WTC11 (cell line): ENCODE results near the gene C1QL1. TPM values are rescaled to one million over a fixed set of nuclear protein-coding genes. Genes with fewer than 3 reads are reported as not detected.

Experiments
- ATAC-seq: fragments of 200-7000 bp; cut with Tn5 transposase; 2 replicates; pipeline ENCODE4 v1.10.0; 2021; ENCODE audit warnings: mild to moderate bottlenecking, moderate library complexity
- CTCF ChIA-PET: fragments of 300-600 bp; sonication (Branson Sonifier 250); formaldehyde crosslinking; loops from one replicate; lab custom pipeline; 2021; ENCODE audit warnings: antibody characterized with exemption; lab: Charles Lee
- POLR2A ChIA-PET: fragments of 350-600 bp; sonication (Branson Sonifier 250); formaldehyde crosslinking; loops from one replicate; lab custom pipeline; 2021; ENCODE audit warnings: antibody characterized with exemption; lab: Charles Lee
- DNase-seq: peaks from one replicate; pipeline ENCODE4 v3.0.0; 2021; ENCODE audit warnings: low spot score
- H3K27ac Mint-ChIP-seq: 2 replicates; pipeline ENCODE4 v1.8.0; 2021; ENCODE audit warnings: mixed read lengths
- H3K27me3 Mint-ChIP-seq: 2 replicates; pipeline ENCODE4 v1.8.0; 2021; ENCODE audit warnings: low read depth, mild to moderate bottlenecking, moderate library complexity, mixed read lengths
- H3K36me3 Mint-ChIP-seq: 2 replicates; pipeline ENCODE4 v1.8.0; 2021; ENCODE audit warnings: mixed read lengths
- H3K4me1 Mint-ChIP-seq: 2 replicates; pipeline ENCODE4 v1.8.0; 2022; ENCODE audit warnings: mixed read lengths
- H3K4me3 Mint-ChIP-seq: 2 replicates; pipeline ENCODE4 v1.8.0; 2021; ENCODE audit warnings: mild to moderate bottlenecking, moderate library complexity, mixed read lengths
- H3K9me3 Mint-ChIP-seq: 2 replicates; pipeline ENCODE4 v1.8.0; 2021; ENCODE audit warnings: mixed read lengths
- CBFB ChIP-seq: sonication (generic); formaldehyde crosslinking; IDR thresholded peaks from 2 replicates; pipeline ENCODE4 v1.8.1; 2022; ENCODE audit warnings: mild to moderate bottlenecking, low read depth, missing genetic modification reagents
- CREB1 ChIP-seq: sonication (generic); formaldehyde crosslinking; IDR thresholded peaks from 2 replicates; pipeline ENCODE4 v1.8.0; 2023; ENCODE audit warnings: mild to moderate bottlenecking, missing genetic modification reagents
- ELF4 ChIP-seq: sonication (generic); formaldehyde crosslinking; IDR thresholded peaks from 2 replicates; pipeline ENCODE4 v1.8.1; 2022; ENCODE audit warnings: low read depth, mild to moderate bottlenecking, moderate library complexity, missing genetic modification reagents
- ESRRA ChIP-seq: sonication (generic); formaldehyde crosslinking; IDR thresholded peaks from 2 replicates; pipeline ENCODE4 v1.8.1; 2022; ENCODE audit warnings: mild to moderate bottlenecking, missing genetic modification reagents, borderline replicate concordance
- ETV6 ChIP-seq: sonication (generic); formaldehyde crosslinking; IDR thresholded peaks from 2 replicates; pipeline ENCODE4 v1.8.1; 2022; ENCODE audit warnings: mild to moderate bottlenecking, missing genetic modification reagents
- GRHL2 ChIP-seq: fragments of 250-450 bp; sonication (Bioruptor Pico); IDR thresholded peaks from 2 replicates; pipeline ENCODE4 v1.8.0; 2022; ENCODE audit warnings: mild to moderate bottlenecking, moderate library complexity; ENCODE audit not compliant: insufficient replicate concordance, severe bottlenecking
- GTF2I ChIP-seq: fragments of 250-450 bp; sonication (Bioruptor Pico); conservative IDR thresholded peaks from 2 replicates; pipeline ENCODE4 v1.4.0; 2021; ENCODE audit warnings: mild to moderate bottlenecking
- HMGXB4 ChIP-seq: sonication (generic); formaldehyde crosslinking; IDR thresholded peaks from 2 replicates; pipeline ENCODE4 v1.8.1; 2023; ENCODE audit warnings: mild to moderate bottlenecking, moderate library complexity, missing genetic modification reagents
- JUN ChIP-seq: sonication (generic); formaldehyde crosslinking; IDR thresholded peaks from 2 replicates; pipeline ENCODE4 v1.8.0; 2023; ENCODE audit warnings: mild to moderate bottlenecking, missing genetic modification reagents
- KAT7 ChIP-seq: sonication (generic); formaldehyde crosslinking; IDR thresholded peaks from 2 replicates; pipeline ENCODE4 v1.8.1; 2023; ENCODE audit warnings: missing genetic modification reagents, mild to moderate bottlenecking, borderline replicate concordance
- NFE2L1 ChIP-seq: sonication (generic); formaldehyde crosslinking; IDR thresholded peaks from 2 replicates; pipeline ENCODE4 v1.8.1; 2023; ENCODE audit warnings: missing genetic modification reagents
- NR2C2 ChIP-seq: sonication (generic); formaldehyde crosslinking; IDR thresholded peaks from 2 replicates; pipeline ENCODE4 v1.8.0; 2022; ENCODE audit warnings: mild to moderate bottlenecking, missing genetic modification reagents
- NR3C1 ChIP-seq: sonication (generic); formaldehyde crosslinking; conservative IDR thresholded peaks from 2 replicates; pipeline ENCODE4 v1.8.1; 2023; ENCODE audit warnings: low read depth, mild to moderate bottlenecking, missing genetic modification reagents
- PRDM15 ChIP-seq: sonication (generic); formaldehyde crosslinking; IDR thresholded peaks from 2 replicates; pipeline ENCODE4 v1.8.0; 2022; ENCODE audit warnings: missing genetic modification reagents
- ZNF138 ChIP-seq: sonication (generic); formaldehyde crosslinking; conservative IDR thresholded peaks from 2 replicates; pipeline ENCODE4 v1.8.1; 2022; ENCODE audit warnings: mild to moderate bottlenecking, moderate library complexity, missing genetic modification reagents
- ZNF263 ChIP-seq: sonication (generic); formaldehyde crosslinking; IDR thresholded peaks from 2 replicates; pipeline ENCODE4 v1.8.1; 2022; ENCODE audit warnings: low read depth, mild to moderate bottlenecking, moderate library complexity, missing genetic modification reagents
- ZNF281 ChIP-seq: sonication (generic); formaldehyde crosslinking; IDR thresholded peaks from 2 replicates; pipeline ENCODE4 v1.8.0; 2023; ENCODE audit warnings: mild to moderate bottlenecking, missing genetic modification reagents
- ZNF416 ChIP-seq: fragments of 250-450 bp; sonication (Bioruptor Pico); IDR thresholded peaks from 2 replicates; pipeline ENCODE4 v1.9.0; 2021; ENCODE audit warnings: mild to moderate bottlenecking, inconsistent platforms
- total RNA-seq: library from RNA; stranded (reverse); gene quantifications from 3 replicates; pipeline ENCODE4 v1.2.3, GENCODE V29; 2021
- TF ChIP-seq, protein P1 (sequence below): fragments of 250-450 bp; sonication (Bioruptor Pico); IDR thresholded peaks from 2 replicates; pipeline ENCODE4 v1.9.0; 2021; ENCODE audit warnings: mild to moderate bottlenecking
- TF ChIP-seq, protein P2 (sequence below): fragments of 200-600 bp; IDR thresholded peaks from 2 replicates; pipeline ENCODE4 v1.8.0; 2022; ENCODE audit warnings: antibody characterized with exemption
- TF ChIP-seq, protein P3 (sequence below): sonication (generic); formaldehyde crosslinking; IDR thresholded peaks from 2 replicates; pipeline ENCODE4 v1.8.0; 2022; ENCODE audit warnings: mild to moderate bottlenecking, missing genetic modification reagents

The C1QL1 gene
- total RNA-seq, 1 experiment from 2014 or later = 13.4 TPM

- Mint-ChIP-seq H3K4me1 (peaks cover 20% of the 10 kb centered on the region), H3K27me3 (peaks cover 9% of the 10 kb centered on the region), H3K36me3 (no peaks in the 10 kb centered on the region)
- ATAC-seq = no peak
- POLR2A ChIA-PET = no interaction called here
- DNase-seq = no peak
- TF ChIP-seq ZNF281 (no peak), ZNF263 (CRISPR knock-in tag) (no peak), ELF4 (CRISPR knock-in tag) (no peak), GRHL2 (CRISPR knock-in tag) (no peak), NR3C1 (CRISPR knock-in tag) (no peak), ESRRA (CRISPR knock-in tag) (no peak), HMGXB4 (no peak), ZNF138 (CRISPR knock-in tag) (no peak), CREB1 (no peak), NR2C2 (CRISPR knock-in tag) (no peak), CBFB (CRISPR knock-in tag) (no peak), KAT7 (no peak), NFE2L1 (no peak), ZNF416 (CRISPR knock-in tag) (no peak), ETV6 (CRISPR knock-in tag) (no peak)
- TF ChIP-seq, protein P1, sequence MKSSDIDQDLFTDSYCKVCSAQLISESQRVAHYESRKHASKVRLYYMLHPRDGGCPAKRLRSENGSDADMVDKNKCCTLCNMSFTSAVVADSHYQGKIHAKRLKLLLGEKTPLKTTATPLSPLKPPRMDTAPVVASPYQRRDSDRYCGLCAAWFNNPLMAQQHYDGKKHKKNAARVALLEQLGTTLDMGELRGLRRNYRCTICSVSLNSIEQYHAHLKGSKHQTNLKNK (CRISPR knock-in tag) = no peak
- TF ChIP-seq, protein P2, sequence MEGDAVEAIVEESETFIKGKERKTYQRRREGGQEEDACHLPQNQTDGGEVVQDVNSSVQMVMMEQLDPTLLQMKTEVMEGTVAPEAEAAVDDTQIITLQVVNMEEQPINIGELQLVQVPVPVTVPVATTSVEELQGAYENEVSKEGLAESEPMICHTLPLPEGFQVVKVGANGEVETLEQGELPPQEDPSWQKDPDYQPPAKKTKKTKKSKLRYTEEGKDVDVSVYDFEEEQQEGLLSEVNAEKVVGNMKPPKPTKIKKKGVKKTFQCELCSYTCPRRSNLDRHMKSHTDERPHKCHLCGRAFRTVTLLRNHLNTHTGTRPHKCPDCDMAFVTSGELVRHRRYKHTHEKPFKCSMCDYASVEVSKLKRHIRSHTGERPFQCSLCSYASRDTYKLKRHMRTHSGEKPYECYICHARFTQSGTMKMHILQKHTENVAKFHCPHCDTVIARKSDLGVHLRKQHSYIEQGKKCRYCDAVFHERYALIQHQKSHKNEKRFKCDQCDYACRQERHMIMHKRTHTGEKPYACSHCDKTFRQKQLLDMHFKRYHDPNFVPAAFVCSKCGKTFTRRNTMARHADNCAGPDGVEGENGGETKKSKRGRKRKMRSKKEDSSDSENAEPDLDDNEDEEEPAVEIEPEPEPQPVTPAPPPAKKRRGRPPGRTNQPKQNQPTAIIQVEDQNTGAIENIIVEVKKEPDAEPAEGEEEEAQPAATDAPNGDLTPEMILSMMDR = no peak
- TF ChIP-seq, protein P3, sequence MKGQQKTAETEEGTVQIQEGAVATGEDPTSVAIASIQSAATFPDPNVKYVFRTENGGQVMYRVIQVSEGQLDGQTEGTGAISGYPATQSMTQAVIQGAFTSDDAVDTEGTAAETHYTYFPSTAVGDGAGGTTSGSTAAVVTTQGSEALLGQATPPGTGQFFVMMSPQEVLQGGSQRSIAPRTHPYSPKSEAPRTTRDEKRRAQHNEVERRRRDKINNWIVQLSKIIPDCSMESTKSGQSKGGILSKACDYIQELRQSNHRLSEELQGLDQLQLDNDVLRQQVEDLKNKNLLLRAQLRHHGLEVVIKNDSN (CRISPR knock-in tag) = no peak
- TF ChIP-seq, all 79 proteins: peak for 0
- Mint-ChIP-seq H3K27ac (no peak overlapping the region), H3K9me3 (no peaks in the 10 kb centered on the region), H3K4me3 (no peak overlapping the region)
- CTCF ChIA-PET = interaction anchor here (0.6 to 7.1 kb wide), 9 partner anchors 35 to 181 kb away, joined by 3 to 177 read pairs (median 4); no protein-coding TSS in a partner anchor
Measured at GRCh38 chr17:44918006-44918405, 50.1 kb downstream of the C1QL1 start.

DNA sequence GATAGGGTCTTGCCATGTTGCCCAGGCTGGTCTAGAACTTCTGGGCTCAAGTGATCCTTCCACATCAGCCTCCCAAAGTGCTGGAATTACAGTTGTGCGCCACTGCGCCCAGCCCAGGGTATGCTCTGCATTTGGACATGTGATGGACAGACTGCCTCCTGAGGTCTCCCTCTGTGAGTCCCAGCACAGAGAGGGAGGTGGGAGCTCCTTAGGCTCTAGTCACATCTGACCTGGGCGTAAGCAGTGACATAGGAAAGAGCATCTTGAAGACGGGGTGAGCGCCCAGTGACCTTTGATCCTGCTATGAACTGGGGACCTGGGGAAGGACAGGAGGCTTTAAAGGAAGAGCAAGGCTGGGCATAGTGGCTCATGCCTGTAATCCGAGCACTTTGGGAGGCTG is 50.6 kb downstream of the C1QL1 start:
- ATAC-seq (no peak), DNase-seq (no peak)
- Mint-ChIP-seq H3K9me3 (no peaks in the 10 kb centered on the region), H3K36me3 (no peaks in the 10 kb centered on the region), H3K27me3 (peaks cover 14% of the 10 kb centered on the region), H3K4me1 (peaks cover 17% of the 10 kb centered on the region), H3K4me3 (no peak overlapping the region), H3K27ac (no peak overlapping the region; the same call in 1 of the 2 replicates)
- TF ChIP-seq PRDM15 (CRISPR knock-in tag) = no peak
- no peak for TF ChIP-seq GTF2I
- no peak for TF ChIP-seq JUN (CRISPR knock-in tag)
- POLR2A ChIA-PET = no interaction called here
- CTCF ChIA-PET = interaction anchor here (0.7 to 7.1 kb wide), 6 partner anchors 9 to 182 kb away, joined by 3 to 177 read pairs (median 4); no protein-coding TSS in a partner anchor
